ENCODE results near the gene SBNO2.

DNA sequence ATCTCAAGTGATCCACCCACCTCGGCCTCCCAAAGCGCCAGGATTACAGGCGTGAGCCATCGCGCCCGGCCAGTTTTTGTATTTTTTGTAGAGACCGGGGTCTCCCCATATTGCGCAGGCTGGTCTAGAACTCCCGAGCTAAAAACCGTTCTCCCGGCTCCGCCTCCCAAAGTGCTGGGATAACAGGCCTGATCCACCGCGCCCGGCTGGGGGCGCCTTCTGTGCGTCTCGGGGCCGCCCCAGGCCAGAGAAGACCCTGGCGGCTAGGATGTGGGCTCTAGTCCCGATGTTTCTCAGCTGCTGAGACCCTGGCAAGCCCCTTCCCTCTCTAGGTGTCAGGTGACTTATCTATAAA is 103.5 kb downstream of the SBNO2 start:
- TF ChIP-seq, protein P1, sequence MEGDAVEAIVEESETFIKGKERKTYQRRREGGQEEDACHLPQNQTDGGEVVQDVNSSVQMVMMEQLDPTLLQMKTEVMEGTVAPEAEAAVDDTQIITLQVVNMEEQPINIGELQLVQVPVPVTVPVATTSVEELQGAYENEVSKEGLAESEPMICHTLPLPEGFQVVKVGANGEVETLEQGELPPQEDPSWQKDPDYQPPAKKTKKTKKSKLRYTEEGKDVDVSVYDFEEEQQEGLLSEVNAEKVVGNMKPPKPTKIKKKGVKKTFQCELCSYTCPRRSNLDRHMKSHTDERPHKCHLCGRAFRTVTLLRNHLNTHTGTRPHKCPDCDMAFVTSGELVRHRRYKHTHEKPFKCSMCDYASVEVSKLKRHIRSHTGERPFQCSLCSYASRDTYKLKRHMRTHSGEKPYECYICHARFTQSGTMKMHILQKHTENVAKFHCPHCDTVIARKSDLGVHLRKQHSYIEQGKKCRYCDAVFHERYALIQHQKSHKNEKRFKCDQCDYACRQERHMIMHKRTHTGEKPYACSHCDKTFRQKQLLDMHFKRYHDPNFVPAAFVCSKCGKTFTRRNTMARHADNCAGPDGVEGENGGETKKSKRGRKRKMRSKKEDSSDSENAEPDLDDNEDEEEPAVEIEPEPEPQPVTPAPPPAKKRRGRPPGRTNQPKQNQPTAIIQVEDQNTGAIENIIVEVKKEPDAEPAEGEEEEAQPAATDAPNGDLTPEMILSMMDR (conservative IDR thresholded peaks at IDR 0.05; ENCODE audit: low read depth, low read length) = peak; percentile 23; the same call in 1 of the 2 replicates
- TF ChIP-seq CEBPB (IDR thresholded peaks at IDR 0.05; ENCODE audit: low read depth, low read length) = no peak
- TF ChIP-seq, protein P2, sequence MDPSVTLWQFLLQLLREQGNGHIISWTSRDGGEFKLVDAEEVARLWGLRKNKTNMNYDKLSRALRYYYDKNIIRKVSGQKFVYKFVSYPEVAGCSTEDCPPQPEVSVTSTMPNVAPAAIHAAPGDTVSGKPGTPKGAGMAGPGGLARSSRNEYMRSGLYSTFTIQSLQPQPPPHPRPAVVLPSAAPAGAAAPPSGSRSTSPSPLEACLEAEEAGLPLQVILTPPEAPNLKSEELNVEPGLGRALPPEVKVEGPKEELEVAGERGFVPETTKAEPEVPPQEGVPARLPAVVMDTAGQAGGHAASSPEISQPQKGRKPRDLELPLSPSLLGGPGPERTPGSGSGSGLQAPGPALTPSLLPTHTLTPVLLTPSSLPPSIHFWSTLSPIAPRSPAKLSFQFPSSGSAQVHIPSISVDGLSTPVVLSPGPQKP (IDR thresholded peaks at IDR 0.05; ENCODE audit: borderline replicate concordance, low read depth, low read length) = no peak
- TF ChIP-seq POLR2A (IDR thresholded peaks at IDR 0.05; ENCODE audit: low read depth, low read length) = no peak
- no peak for TF ChIP-seq MXI1 (IDR thresholded peaks at IDR 0.05; ENCODE audit: borderline replicate concordance, low read depth, low read length)
- TF ChIP-seq RAD21 (IDR thresholded peaks at IDR 0.05; ENCODE audit: low read length) = no peak
- no peak for TF ChIP-seq MAFK (IDR thresholded peaks at IDR 0.05; ENCODE audit: low read depth, low read length)
- TF ChIP-seq RFX5 (IDR thresholded peaks at IDR 0.05; ENCODE audit: low read depth, low read length) = no peak

Data from IMR-90 (cell line).